Measurements from ENCODE around the gene FHL3. TPM values are rescaled to one million over a fixed set of nuclear protein-coding genes. Genes with fewer than 3 reads are reported as not detected.
A peak's percentile ranks its signal among the peaks of the same experiment; 100 is the strongest.

Gene FHL3
- total and polyA plus RNA-seq, 2 of the 4 experiments (the other 2 are of a cell fraction): 11.5 to 27.1 TPM

DNA sequence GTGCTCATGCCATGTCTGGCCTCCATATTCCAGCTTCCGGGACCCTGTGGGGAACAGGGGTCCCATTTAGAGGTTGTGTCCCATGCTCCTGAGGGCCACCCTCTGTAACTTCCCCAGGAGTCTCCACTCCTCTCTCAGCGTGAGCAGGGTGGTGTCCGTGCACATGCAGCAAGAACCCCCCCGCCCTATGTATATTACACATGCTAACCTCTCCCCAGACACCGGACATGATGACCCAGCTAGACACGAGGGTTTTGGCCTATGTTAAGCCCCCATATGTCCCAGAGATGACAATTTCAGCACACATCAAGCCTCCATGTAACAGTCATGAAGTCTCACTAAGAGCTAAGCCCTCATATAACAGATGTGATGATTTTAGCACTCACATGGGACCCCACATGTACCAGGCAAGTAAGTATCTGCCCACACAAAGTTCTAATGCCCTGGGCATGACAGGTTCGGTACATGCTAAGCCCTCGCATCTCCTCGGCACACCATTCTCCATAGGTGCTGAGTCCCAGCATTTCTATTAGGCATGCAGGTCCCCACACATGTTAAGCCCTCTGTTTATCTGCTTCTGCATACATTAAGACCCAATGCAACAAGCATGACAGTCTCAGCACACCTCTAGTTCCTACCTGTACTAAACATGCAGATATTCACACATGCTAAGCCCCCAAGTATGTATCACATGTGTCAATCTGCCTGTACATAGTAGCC lies 7.1 kb downstream of the FHL3 start:
- Histone ChIP-seq H3K9ac (ENCODE audit: low read depth, low read length) (no peak overlapping the region), H3K27ac (ENCODE audit: insufficient read depth, low read length) (peak overlapping the region; percentile 33; the same call in 1 of the 2 replicates), H3K18ac (ENCODE audit: low read depth, low read length) (no peak overlapping the region), H3K4me2 (ENCODE audit: low read depth, low read length) (no peak overlapping the region), H2AK5ac (ENCODE audit: low read depth, low read length) (peak overlapping the region; percentile 75), H3K9me3 (ENCODE audit: control insufficient read depth, insufficient read depth, low read length) (no peaks in the 10 kb centered on the region), H3K4ac (ENCODE audit: low read depth, low read length) (peak overlapping the region; percentile 26), H2BK15ac (ENCODE audit: low read depth, low read length) (peak overlapping the region; percentile 6; the same call in 2 of the 3 replicates), H2BK20ac (ENCODE audit: low read depth, low read length) (peak overlapping the region; percentile 17; the same call in 1 of the 2 replicates), H3K4me3 (ENCODE audit: insufficient read depth, low read depth, low read length) (no peak overlapping the region), H4K91ac (ENCODE audit: insufficient read depth, low read depth, low read length) (peak overlapping the region; percentile 46; the same call in 1 of the 2 replicates), H3K27me3 (ENCODE audit: control insufficient read depth, insufficient read depth, low read length) (no peaks in the 10 kb centered on the region), H4K8ac (ENCODE audit: low read depth in 2 of 2, low read length in 2 of 2) (peak overlapping the region; percentile 90 to 98; a peak in 2 of 4 replicates), H3K23ac (ENCODE audit: low read depth, low read length) (peak overlapping the region; percentile 35), H3K36me3 (ENCODE audit: control insufficient read depth, insufficient read depth, low read length) (peaks cover 31% of the 10 kb centered on the region), H3K9me1 (ENCODE audit: insufficient read depth, low read length) (peaks cover 25% of the 10 kb centered on the region), H3K79me1 (ENCODE audit: low read depth in 1 of 2, low read length in 2 of 2) (peaks cover 30 to 73% of the 10 kb centered on the region in 2 experiments; a peak in 3 of 4 replicates), H3K14ac (replicated peaks; ENCODE audit: low read depth, low read length) (no peak overlapping the region), H3K56ac (ENCODE audit: extremely low read depth, insufficient read depth, low read length) (no peak overlapping the region), H2AFZ (replicated peaks; ENCODE audit: low read length, poor library complexity) (no peak overlapping the region), H4K20me1 (ENCODE audit: insufficient read depth, low read length) (peaks cover 9% of the 10 kb centered on the region; the same call in 1 of the 2 replicates), H3K4me1 (ENCODE audit: control insufficient read depth, insufficient read depth, low read length) (peaks cover 37% of the 10 kb centered on the region), H4K5ac (ENCODE audit: low read depth, low read length) (no peak overlapping the region), H2AK9ac (replicated peaks; ENCODE audit: low read depth, low read length, poor library complexity) (peak overlapping the region; percentile 44), H2BK5ac (ENCODE audit: low read depth, low read length, poor library complexity, severe bottlenecking) (no peak overlapping the region), H2BK120ac (ENCODE audit: low read depth, low read length) (0 out of 2 replicates have a peak overlapping the region, but pooled peaks have one; percentile 11)
- in situ Hi-C loops (cut with MboI; ENCODE audit: low sequenced_read_pairs): no loop called here
- DNase-seq (no peak), ATAC-seq (ENCODE audit: low read depth) (no peak)
- no peak for TF ChIP-seq MAFK (IDR thresholded peaks at IDR 0.05; ENCODE audit: low read depth, low read length)
- TF ChIP-seq POLR2A (IDR thresholded peaks at IDR 0.05; ENCODE audit: low read depth, low read length): no peak
- TF ChIP-seq, protein P1, sequence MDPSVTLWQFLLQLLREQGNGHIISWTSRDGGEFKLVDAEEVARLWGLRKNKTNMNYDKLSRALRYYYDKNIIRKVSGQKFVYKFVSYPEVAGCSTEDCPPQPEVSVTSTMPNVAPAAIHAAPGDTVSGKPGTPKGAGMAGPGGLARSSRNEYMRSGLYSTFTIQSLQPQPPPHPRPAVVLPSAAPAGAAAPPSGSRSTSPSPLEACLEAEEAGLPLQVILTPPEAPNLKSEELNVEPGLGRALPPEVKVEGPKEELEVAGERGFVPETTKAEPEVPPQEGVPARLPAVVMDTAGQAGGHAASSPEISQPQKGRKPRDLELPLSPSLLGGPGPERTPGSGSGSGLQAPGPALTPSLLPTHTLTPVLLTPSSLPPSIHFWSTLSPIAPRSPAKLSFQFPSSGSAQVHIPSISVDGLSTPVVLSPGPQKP (IDR thresholded peaks at IDR 0.05; ENCODE audit: borderline replicate concordance, low read depth, low read length): no peak
- TF ChIP-seq MAZ (IDR thresholded peaks at IDR 0.05; ENCODE audit: borderline replicate concordance, low read depth, low read length): no peak
- ChIA-PET CTCF (no interaction called here), POLR2A (ENCODE audit: unreplicated experiment) (no interaction called here)
- WGBS, 2 experiments (ENCODE audit: extremely low coverage in 2 of 2, insufficient read length in 1 of 2): 100% methylated on average over 1 of the region's 9 CpGs; no CpG with 5 or more reads in 1 of the 2 experiments
- BruUV-seq (replicated peaks): no TSS peak
- dilution Hi-C loops (cut with HindIII; ENCODE audit: low sequenced_read_pairs, unreplicated experiment): no loop called here
- intact Hi-C loops (cut with micrococcal nuclease): no loop called here

All from IMR-90 (cell line).